ENCODE measurements around the gene KLHL10. TPM values are rescaled to one million over a fixed set of nuclear protein-coding genes. Genes with fewer than 3 reads are reported as not detected.
A peak's percentile ranks its signal among the peaks of the same experiment; 100 is the strongest.

KLHL10 gene
- total and polyA plus RNA-seq, 2 of the 13 experiments (the other 11 are each of a cell fraction or from before 2014, with no cell fraction given), result 0.04 to 0.08 TPM

DNA sequence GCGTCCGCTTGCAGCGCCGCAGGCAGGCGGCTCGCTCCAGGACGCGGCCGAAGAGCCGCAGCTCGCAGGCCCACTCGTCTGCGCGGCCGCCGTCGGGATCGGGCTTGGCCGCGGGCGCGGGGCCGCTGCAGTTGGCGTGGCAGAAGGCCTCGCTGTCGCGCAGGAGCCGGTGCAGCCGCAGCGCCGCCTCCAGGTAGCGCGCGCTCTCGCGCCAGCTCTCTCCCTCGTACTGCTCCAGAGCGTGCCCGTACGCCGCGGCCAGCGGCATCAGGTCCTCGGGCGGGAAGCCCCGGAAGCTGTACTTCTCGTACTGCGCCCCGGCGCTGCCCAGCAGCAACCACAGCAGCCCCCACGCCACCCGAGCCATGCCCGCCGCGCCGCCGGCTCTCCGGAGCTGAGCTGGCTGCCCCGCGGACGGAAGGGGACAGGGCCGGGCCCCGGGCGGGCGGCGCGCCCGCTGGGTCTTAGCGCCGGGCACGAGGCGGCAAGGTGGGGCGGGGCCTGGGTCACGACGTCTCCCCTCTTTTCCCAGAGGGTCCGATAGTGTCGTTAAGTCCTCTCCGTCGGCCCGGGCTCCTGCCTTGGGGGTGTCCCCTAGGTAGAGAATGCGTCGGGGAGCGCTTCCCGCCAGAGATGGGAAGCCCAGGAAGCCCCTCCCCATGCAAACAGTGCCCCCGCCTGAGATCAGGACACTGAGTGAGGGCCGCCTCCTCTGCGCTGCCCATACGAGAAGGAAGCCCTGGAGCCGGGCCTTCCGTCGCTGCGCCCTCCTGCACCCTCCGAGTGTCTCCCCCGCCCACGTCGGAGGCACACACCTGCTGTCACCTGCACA lies 25.9 kb upstream of the KLHL10 start, which contains the start of gene P3H4 (continued):
- TF ChIP-seq ZNF549 (CRISPR knock-in tag; IDR thresholded peaks at IDR 0.05) (no peak; the same call in 1 of the 2 replicates), SNAPC2 (CRISPR knock-in tag; IDR thresholded peaks at IDR 0.05) (peak; percentile 94), MYNN (CRISPR knock-in tag; IDR thresholded peaks at IDR 0.05; ENCODE audit: low read depth) (no peak), TCF7 (IDR thresholded peaks at IDR 0.05; ENCODE audit: low read depth) (peak; percentile 7; the same call in 1 of the 2 replicates), ZKSCAN8 (CRISPR knock-in tag; IDR thresholded peaks at IDR 0.05; ENCODE audit: borderline replicate concordance) (no peak), ZNF251 (CRISPR knock-in tag; IDR thresholded peaks at IDR 0.05) (no peak; the same call in 1 of the 2 replicates), RXRB (CRISPR knock-in tag; IDR thresholded peaks at IDR 0.05; ENCODE audit: borderline replicate concordance) (no peak; the same call in 1 of the 2 replicates), NBN (conservative IDR thresholded peaks at IDR 0.05) (no peak), ZNF563 (CRISPR knock-in tag; IDR thresholded peaks at IDR 0.05) (peak; percentile 95), ZFX (CRISPR knock-in tag; IDR thresholded peaks at IDR 0.05; ENCODE audit: low read depth) (peak; percentile 92)
- TF ChIP-seq, protein P1, sequence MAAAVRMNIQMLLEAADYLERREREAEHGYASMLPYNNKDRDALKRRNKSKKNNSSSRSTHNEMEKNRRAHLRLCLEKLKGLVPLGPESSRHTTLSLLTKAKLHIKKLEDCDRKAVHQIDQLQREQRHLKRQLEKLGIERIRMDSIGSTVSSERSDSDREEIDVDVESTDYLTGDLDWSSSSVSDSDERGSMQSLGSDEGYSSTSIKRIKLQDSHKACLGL (CRISPR knock-in tag; IDR thresholded peaks at IDR 0.05), result peak; percentile 92
- TF ChIP-seq, protein P2, sequence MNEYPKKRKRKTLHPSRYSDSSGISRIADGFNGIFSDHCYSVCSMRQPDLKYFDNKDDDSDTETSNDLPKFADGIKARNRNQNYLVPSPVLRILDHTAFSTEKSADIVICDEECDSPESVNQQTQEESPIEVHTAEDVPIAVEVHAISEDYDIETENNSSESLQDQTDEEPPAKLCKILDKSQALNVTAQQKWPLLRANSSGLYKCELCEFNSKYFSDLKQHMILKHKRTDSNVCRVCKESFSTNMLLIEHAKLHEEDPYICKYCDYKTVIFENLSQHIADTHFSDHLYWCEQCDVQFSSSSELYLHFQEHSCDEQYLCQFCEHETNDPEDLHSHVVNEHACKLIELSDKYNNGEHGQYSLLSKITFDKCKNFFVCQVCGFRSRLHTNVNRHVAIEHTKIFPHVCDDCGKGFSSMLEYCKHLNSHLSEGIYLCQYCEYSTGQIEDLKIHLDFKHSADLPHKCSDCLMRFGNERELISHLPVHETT (CRISPR knock-in tag; conservative IDR thresholded peaks at IDR 0.05), result 0 out of 2 replicates have a peak, but pooled peaks have one; percentile 38
- TF ChIP-seq, protein P3, sequence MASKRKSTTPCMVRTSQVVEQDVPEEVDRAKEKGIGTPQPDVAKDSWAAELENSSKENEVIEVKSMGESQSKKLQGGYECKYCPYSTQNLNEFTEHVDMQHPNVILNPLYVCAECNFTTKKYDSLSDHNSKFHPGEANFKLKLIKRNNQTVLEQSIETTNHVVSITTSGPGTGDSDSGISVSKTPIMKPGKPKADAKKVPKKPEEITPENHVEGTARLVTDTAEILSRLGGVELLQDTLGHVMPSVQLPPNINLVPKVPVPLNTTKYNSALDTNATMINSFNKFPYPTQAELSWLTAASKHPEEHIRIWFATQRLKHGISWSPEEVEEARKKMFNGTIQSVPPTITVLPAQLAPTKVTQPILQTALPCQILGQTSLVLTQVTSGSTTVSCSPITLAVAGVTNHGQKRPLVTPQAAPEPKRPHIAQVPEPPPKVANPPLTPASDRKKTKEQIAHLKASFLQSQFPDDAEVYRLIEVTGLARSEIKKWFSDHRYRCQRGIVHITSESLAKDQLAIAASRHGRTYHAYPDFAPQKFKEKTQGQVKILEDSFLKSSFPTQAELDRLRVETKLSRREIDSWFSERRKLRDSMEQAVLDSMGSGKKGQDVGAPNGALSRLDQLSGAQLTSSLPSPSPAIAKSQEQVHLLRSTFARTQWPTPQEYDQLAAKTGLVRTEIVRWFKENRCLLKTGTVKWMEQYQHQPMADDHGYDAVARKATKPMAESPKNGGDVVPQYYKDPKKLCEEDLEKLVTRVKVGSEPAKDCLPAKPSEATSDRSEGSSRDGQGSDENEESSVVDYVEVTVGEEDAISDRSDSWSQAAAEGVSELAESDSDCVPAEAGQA (IDR thresholded peaks at IDR 0.05; ENCODE audit: low read depth), result no peak
- TF ChIP-seq, protein P3 (CRISPR knock-in tag; IDR thresholded peaks at IDR 0.05; ENCODE audit: borderline replicate concordance), result peak; percentile 93
- TF ChIP-seq, protein P4, sequence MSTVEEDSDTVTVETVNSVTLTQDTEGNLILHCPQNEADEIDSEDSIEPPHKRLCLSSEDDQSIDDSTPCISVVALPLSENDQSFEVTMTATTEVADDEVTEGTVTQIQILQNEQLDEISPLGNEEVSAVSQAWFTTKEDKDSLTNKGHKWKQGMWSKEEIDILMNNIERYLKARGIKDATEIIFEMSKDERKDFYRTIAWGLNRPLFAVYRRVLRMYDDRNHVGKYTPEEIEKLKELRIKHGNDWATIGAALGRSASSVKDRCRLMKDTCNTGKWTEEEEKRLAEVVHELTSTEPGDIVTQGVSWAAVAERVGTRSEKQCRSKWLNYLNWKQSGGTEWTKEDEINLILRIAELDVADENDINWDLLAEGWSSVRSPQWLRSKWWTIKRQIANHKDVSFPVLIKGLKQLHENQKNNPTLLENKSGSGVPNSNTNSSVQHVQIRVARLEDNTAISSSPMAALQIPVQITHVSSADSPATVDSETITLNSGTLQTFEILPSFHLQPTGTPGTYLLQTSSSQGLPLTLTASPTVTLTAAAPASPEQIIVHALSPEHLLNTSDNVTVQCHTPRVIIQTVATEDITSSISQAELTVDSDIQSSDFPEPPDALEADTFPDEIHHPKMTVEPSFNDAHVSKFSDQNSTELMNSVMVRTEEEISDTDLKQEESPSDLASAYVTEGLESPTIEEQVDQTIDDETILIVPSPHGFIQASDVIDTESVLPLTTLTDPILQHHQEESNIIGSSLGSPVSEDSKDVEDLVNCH (CRISPR knock-in tag; IDR thresholded peaks at IDR 0.05), result no peak
- TF ChIP-seq, protein P5, sequence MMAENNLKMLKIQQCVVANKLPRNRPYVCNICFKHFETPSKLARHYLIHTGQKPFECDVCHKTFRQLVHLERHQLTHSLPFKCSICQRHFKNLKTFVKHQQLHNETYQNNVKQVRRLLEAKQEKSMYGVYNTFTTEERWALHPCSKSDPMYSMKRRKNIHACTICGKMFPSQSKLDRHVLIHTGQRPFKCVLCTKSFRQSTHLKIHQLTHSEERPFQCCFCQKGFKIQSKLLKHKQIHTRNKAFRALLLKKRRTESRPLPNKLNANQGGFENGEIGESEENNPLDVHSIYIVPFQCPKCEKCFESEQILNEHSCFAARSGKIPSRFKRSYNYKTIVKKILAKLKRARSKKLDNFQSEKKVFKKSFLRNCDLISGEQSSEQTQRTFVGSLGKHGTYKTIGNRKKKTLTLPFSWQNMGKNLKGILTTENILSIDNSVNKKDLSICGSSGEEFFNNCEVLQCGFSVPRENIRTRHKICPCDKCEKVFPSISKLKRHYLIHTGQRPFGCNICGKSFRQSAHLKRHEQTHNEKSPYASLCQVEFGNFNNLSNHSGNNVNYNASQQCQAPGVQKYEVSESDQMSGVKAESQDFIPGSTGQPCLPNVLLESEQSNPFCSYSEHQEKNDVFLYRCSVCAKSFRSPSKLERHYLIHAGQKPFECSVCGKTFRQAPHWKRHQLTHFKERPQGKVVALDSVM (CRISPR knock-in tag; IDR thresholded peaks at IDR 0.05), result peak; percentile 56
